Esophagus squamous epithelium (tissue), 4 donors: Measurements from ENCODE around the gene GPR27.

Source experiments
- POLR2A ChIP-seq, 4 donors: fragments of 450-650 bp; IDR thresholded peaks; one replicate each; pipeline ENCODE4 v1.6.1; 2017; ENCODE audit warnings: antibody characterized with exemption in 4 of 4, mild to moderate bottlenecking in 4 of 4, moderate library complexity in 3 of 4
- TF ChIP-seq, protein P1 (sequence below), 6 experiments: fragments of 450-650 bp in 4 of 6; fragments of 200-600 bp in 2 of 6; sonication (generic) in 2 of 6; IDR thresholded peaks; one replicate each; pipeline ENCODE4 v1.5.1; 2016 to 2019; ENCODE audit warnings: antibody characterized with exemption in 6 of 6, mild to moderate bottlenecking in 4 of 6, moderate library complexity in 4 of 6

DNA sequence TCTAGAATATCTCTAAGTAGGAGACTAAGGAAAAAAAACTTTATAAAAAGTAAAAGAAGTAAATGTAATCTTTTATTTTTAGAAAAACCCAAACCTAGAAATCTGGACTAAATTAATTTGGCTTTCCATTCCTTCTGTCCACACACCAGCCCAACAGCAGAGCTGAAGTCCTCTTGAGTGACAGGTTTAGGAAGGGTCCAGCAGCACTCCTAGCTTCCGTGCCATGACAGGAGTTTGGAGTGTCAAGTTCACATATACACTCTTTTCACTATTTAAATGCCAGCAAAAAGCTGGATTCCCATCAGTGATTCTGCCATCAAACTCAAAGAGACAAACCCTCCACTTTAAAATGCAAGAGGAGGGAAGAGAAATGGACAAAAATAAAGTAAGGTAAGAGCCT is 18.2 kb downstream of the GPR27 start:
- TF ChIP-seq, protein P1, sequence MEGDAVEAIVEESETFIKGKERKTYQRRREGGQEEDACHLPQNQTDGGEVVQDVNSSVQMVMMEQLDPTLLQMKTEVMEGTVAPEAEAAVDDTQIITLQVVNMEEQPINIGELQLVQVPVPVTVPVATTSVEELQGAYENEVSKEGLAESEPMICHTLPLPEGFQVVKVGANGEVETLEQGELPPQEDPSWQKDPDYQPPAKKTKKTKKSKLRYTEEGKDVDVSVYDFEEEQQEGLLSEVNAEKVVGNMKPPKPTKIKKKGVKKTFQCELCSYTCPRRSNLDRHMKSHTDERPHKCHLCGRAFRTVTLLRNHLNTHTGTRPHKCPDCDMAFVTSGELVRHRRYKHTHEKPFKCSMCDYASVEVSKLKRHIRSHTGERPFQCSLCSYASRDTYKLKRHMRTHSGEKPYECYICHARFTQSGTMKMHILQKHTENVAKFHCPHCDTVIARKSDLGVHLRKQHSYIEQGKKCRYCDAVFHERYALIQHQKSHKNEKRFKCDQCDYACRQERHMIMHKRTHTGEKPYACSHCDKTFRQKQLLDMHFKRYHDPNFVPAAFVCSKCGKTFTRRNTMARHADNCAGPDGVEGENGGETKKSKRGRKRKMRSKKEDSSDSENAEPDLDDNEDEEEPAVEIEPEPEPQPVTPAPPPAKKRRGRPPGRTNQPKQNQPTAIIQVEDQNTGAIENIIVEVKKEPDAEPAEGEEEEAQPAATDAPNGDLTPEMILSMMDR (IDR thresholded peaks at IDR 0.05) = no peak
- TF ChIP-seq POLR2A (IDR thresholded peaks at IDR 0.05) = no peak
